ENCODE measurements around the gene HS6ST1. TPM values are rescaled to one million over a fixed set of nuclear protein-coding genes. Genes with fewer than 3 reads are reported as not detected.
A peak's percentile ranks its signal among the peaks of the same experiment; 100 is the strongest.

The HS6ST1 gene
- total RNA-seq, 4 donors from 2014 or later: 44.6 to 63.3 (median 53.5) TPM

DNA sequence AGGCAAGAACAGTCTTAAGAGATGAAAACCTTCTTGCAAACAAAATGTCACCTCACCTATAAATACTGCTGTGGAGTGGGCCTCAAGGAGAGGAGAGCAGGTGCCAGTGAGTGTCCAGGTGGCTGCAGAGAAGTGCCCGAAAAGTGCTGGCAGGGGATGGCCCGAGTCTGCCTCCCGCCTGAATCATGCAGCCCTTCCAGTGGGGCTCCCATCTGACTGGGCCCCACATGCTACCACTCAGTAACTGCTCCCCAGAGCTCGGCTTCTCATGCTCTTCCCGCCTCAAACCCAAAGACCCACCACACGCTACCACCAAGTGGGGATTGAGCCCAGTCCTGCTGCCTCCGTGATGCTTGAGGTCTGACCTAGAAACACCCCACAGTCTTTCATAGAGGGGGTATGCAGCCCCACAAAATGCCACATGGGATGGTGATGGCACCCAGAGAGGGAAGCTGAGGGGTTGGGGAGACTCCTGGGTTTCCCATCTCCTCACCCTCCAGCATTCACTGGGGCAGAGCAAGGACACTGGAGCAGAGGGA, 7.4 kb downstream of the HS6ST1 start:
- in situ Hi-C loops (cut with MboI; ENCODE audit: low sequenced_read_pairs in 4 of 4): loop anchor here in 1 of 4 donors (25.0 kb wide), 1 partner anchor 426 kb away; no protein-coding TSS in a partner anchor
- intact Hi-C loops (cut with DNase I; ENCODE audit: low total_unique reads): loop anchor here (10.0 kb wide), 1 partner anchor 426 kb away; the partner anchor contains the start of gene AMMECR1L

DNA sequence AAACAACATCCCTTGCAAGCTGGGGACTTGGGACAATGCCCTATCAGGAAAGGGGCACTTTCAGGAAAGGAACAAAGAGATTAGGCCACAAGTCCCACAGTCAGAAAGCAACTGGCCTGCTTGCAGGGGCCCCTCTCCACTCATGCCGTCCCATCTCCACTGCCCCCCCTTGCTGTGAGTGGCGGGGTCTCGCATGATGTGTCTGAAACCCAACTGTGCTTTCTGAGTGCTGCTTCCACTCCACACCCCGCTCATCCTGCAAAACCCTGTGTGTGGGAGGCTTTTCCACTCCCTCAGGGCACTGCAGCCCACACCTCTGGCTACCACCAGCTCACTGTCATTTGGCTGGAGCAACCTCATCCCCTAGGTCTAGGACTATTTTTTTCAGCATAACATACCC, 7.9 kb downstream of the HS6ST1 start:
- no peaks in the 10 kb centered on the region for H3K9me3 ChIP-seq
- in situ Hi-C loops (cut with MboI; ENCODE audit: low sequenced_read_pairs in 4 of 4) (loop anchor here in 1 of 4 donors (25.0 kb wide), 1 partner anchor 427 kb away; no protein-coding TSS in a partner anchor), intact Hi-C loops (cut with DNase I; ENCODE audit: low total_unique reads) (loop anchor here (10.0 kb wide), 1 partner anchor 426 kb away; the partner anchor contains the start of gene AMMECR1L)
- no peak for TF ChIP-seq POLR2A (IDR thresholded peaks at IDR 0.05)
- TF ChIP-seq, protein P1, sequence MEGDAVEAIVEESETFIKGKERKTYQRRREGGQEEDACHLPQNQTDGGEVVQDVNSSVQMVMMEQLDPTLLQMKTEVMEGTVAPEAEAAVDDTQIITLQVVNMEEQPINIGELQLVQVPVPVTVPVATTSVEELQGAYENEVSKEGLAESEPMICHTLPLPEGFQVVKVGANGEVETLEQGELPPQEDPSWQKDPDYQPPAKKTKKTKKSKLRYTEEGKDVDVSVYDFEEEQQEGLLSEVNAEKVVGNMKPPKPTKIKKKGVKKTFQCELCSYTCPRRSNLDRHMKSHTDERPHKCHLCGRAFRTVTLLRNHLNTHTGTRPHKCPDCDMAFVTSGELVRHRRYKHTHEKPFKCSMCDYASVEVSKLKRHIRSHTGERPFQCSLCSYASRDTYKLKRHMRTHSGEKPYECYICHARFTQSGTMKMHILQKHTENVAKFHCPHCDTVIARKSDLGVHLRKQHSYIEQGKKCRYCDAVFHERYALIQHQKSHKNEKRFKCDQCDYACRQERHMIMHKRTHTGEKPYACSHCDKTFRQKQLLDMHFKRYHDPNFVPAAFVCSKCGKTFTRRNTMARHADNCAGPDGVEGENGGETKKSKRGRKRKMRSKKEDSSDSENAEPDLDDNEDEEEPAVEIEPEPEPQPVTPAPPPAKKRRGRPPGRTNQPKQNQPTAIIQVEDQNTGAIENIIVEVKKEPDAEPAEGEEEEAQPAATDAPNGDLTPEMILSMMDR (IDR thresholded peaks at IDR 0.05 in 4 of 5, conservative IDR thresholded peaks at IDR 0.05 in 1 of 5): no peak
- no peak overlapping the region for H3K27ac ChIP-seq
- no peak overlapping the region for H3K4me3 ChIP-seq
- no peak for DNase-seq
- no peaks in the 10 kb centered on the region for H3K27me3 ChIP-seq
- no peak for ATAC-seq
- H3K36me3 ChIP-seq: no peaks in the 10 kb centered on the region
- H3K4me1 ChIP-seq: peaks cover 88 to 92% of the 10 kb centered on the region in 2 donors

More for the DNA sequence above, 7.4 kb downstream of the HS6ST1 start:
- TF ChIP-seq, protein P1 (IDR thresholded peaks at IDR 0.05 in 4 of 5, conservative IDR thresholded peaks at IDR 0.05 in 1 of 5): no peak
- no peak for TF ChIP-seq POLR2A (IDR thresholded peaks at IDR 0.05)
- Histone ChIP-seq H3K36me3 (no peaks in the 10 kb centered on the region), H3K27me3 (no peaks in the 10 kb centered on the region), H3K9me3 (no peaks in the 10 kb centered on the region), H3K4me3 (no peak overlapping the region), H3K4me1 (peaks cover 88 to 92% of the 10 kb centered on the region in 2 donors), H3K27ac (no peak overlapping the region)
- ATAC-seq: no peak
- no peak for DNase-seq

GRCh38 chr2:128310094-128310716, 8.5 kb downstream of the HS6ST1 start:
- Histone ChIP-seq H3K4me3 (no peak overlapping the region), H3K4me1 (peaks cover 88 to 92% of the 10 kb centered on the region in 2 donors)

DNA sequence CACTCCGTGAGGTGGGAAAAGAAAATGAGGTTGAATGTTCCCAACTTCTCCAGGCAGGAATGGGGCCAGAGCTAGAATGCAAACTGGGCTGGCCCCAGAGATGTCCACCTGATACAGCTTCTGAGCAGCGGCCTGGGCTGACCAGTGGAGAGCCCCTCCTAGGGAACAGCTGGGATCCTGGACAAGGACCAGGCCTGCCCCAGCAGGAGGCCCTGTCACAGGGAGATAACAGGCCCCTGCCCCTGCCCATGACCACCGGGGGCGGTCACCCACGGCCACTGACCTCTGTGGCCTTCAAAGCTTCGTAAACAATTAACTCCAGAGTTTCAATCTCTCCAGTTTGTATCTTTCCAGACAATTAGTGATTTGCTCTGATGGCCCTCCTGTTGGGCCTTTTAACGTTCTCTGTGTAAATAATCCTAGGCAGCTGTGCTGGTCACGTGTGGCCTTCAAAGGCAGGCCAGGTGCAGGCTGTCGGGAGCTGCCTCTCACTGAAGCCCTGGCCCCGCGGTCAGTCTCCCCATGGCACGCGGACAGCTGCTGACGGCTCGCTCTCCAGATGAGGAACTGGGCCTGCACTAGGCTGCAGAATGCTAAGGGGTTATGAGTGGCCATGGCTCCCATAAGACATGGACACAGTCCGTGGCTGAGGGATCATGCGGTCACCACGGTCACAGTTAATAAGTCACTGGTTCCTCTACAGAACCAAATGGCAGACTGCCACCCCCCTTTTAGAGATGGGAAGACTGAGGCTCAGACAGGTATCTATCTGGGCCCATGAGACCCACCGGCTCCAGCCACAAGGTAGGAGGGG, 9.2 kb downstream of the HS6ST1 start:
- Histone ChIP-seq H3K9me3 (no peaks in the 10 kb centered on the region), H3K4me1 (peaks cover 92% of the 10 kb centered on the region in 2 donors), H3K36me3 (no peaks in the 10 kb centered on the region), H3K27ac (peak overlapping the region; percentile 76 to 88 (median 80)), H3K4me3 (no peak overlapping the region), H3K27me3 (no peaks in the 10 kb centered on the region)
- in situ Hi-C loops (cut with MboI; ENCODE audit: low sequenced_read_pairs in 4 of 4) (loop anchor here in 1 of 4 donors (25.0 kb wide), 1 partner anchor 428 kb away; no protein-coding TSS in a partner anchor), intact Hi-C loops (cut with DNase I; ENCODE audit: low total_unique reads) (loop anchor here (10.0 kb wide), 1 partner anchor 425 kb away; the partner anchor contains the start of gene AMMECR1L)
- DNase-seq (peak; percentile 74 to 82), ATAC-seq (peak; percentile 81 to 82)
- TF ChIP-seq, protein P1 (IDR thresholded peaks at IDR 0.05 in 4 of 5, conservative IDR thresholded peaks at IDR 0.05 in 1 of 5): no peak
- no peak for TF ChIP-seq POLR2A (IDR thresholded peaks at IDR 0.05)

More at GRCh38 chr2:128310094-128310716, 8.5 kb downstream of the HS6ST1 start:
- DNase-seq (no peak), ATAC-seq (no peak)
- Histone ChIP-seq H3K27ac (peak overlapping the region; percentile 76 to 88 (median 80)), H3K9me3 (no peaks in the 10 kb centered on the region), H3K27me3 (no peaks in the 10 kb centered on the region), H3K36me3 (no peaks in the 10 kb centered on the region)
- in situ Hi-C loops (cut with MboI; ENCODE audit: low sequenced_read_pairs in 4 of 4): loop anchor here in 1 of 4 donors (25.0 kb wide), 1 partner anchor 427 kb away; no protein-coding TSS in a partner anchor
- intact Hi-C loops (cut with DNase I; ENCODE audit: low total_unique reads): loop anchor here (10.0 kb wide), 1 partner anchor 425 kb away; the partner anchor contains the start of gene AMMECR1L
- TF ChIP-seq, protein P1 (IDR thresholded peaks at IDR 0.05 in 4 of 5, conservative IDR thresholded peaks at IDR 0.05 in 1 of 5): no peak
- TF ChIP-seq POLR2A (IDR thresholded peaks at IDR 0.05): no peak
